ENCODE measurements around the gene GRWD1. TPM values are rescaled to one million over a fixed set of nuclear protein-coding genes. Genes with fewer than 3 reads are reported as not detected.

Gene GRWD1
- total and polyA plus RNA-seq, 2 of the 13 experiments (the other 11 are each of a cell fraction or from before 2014, with no cell fraction given) = 10.8 to 46.6 TPM

GRCh38 chr19:48443731-48444128, 2.1 kb upstream of the GRWD1 start:
- TF ChIP-seq MLLT10 (CRISPR knock-in tag; IDR thresholded peaks at IDR 0.05) (no peak), GABPB1 (CRISPR knock-in tag; IDR thresholded peaks at IDR 0.05) (peak; percentile 41; the same call in 1 of the 2 replicates), ZNF33B (CRISPR knock-in tag; IDR thresholded peaks at IDR 0.05) (no peak), NFIC (IDR thresholded peaks at IDR 0.05; ENCODE audit: low read length) (no peak), ZFY (CRISPR knock-in tag; IDR thresholded peaks at IDR 0.05) (0 out of 2 replicates have a peak, but pooled peaks have one; percentile 4), PATZ1 (CRISPR knock-in tag; IDR thresholded peaks at IDR 0.05) (peak; percentile 8; the same call in 1 of the 2 replicates), ZNF709 (CRISPR knock-in tag; IDR thresholded peaks at IDR 0.05) (0 out of 2 replicates have a peak, but pooled peaks have one; percentile 3), ZNF563 (CRISPR knock-in tag; IDR thresholded peaks at IDR 0.05) (peak; percentile 68; the same call in 1 of the 2 replicates), ZNF777 (CRISPR knock-in tag; IDR thresholded peaks at IDR 0.05) (peak; percentile 42; the same call in 1 of the 2 replicates), ZNF451 (CRISPR knock-in tag; IDR thresholded peaks at IDR 0.05) (no peak), ATF7-NPFF (CRISPR knock-in tag; IDR thresholded peaks at IDR 0.05; ENCODE audit: low read depth) (0 out of 2 replicates have a peak, but pooled peaks have one; percentile 49), ZNF687 (CRISPR knock-in tag; IDR thresholded peaks at IDR 0.05) (peak; percentile 28; the same call in 1 of the 2 replicates), ZNF768 (CRISPR knock-in tag; IDR thresholded peaks at IDR 0.05) (0 out of 2 replicates have a peak, but pooled peaks have one; percentile 16)
- POLR2A ChIA-PET = interaction anchor here (0.6 kb wide), 1 partner anchor 89 kb away, joined by 3 read pairs; no protein-coding TSS in a partner anchor
- DNase-seq (ENCODE audit: low spot score) = no peak
- FAIRE-seq = no peak
- no TSS peak for BruUV-seq (replicated peaks)
- Histone ChIP-seq H3K4me2 (ENCODE audit: low read depth, low read length) (peak overlapping the region; percentile 96), H4K20me1 (ENCODE audit: insufficient read depth, low read length) (no peaks in the 10 kb centered on the region), H3K9ac (ENCODE audit: insufficient read depth, low read depth, low read length) (peak overlapping the region; percentile 90; the same call in 1 of the 2 replicates), H3K4me1 (ENCODE audit: insufficient read depth, low read length) (peaks cover 22% of the 10 kb centered on the region), H3K79me2 (ENCODE audit: insufficient read depth, low read length) (peaks cover 17% of the 10 kb centered on the region), H3K36me3 (replicated peaks in 1 of 2; ENCODE audit: control insufficient read depth in 1 of 2, insufficient read depth in 2 of 2, low read length in 2 of 2) (peaks cover 1 to 15% of the 10 kb centered on the region in 2 experiments; a peak in 4 of 5 replicates), H3K4me3 (replicated peaks in 1 of 3; ENCODE audit: insufficient read depth in 1 of 3, low read depth in 2 of 3, low read length in 3 of 3) (peak overlapping the region; percentile 77 to 95 (median 80); a peak in 5 of 6 replicates), H3K9me3 (ENCODE audit: low read length) (no peaks in the 10 kb centered on the region), H3K27ac (ENCODE audit: extremely low read length, insufficient read depth, low read length) (no peak overlapping the region), H3K27me3 (ENCODE audit: control insufficient read depth in 1 of 2, insufficient read depth in 2 of 2, low read length in 2 of 2) (no peaks in the 10 kb centered on the region; a peak in 1 of 5 replicates), H2AFZ (ENCODE audit: low read length) (no peak overlapping the region)
- in situ Hi-C loops (cut with HindIII; ENCODE audit: extremely low pct_ligation_motif_present, low pct_unique_long_range_greater_than_20kb) (no loop called here), intact Hi-C loops (cut with micrococcal nuclease; ENCODE audit: unreplicated experiment) (loop anchor here (10.0 kb wide), 1 partner anchor 89 kb away; no protein-coding TSS in a partner anchor)
- ATAC-seq = no peak
- CTCF ChIA-PET (ENCODE audit: low intra/inter-chr PET ratio, low total read pairs) = no interaction called here
- WGBS (ENCODE audit: low lambda C conversion rate) = 71% methylated on average over 20 of the region's 45 CpGs

All from HepG2 (cell line).